ENCODE data around the gene FBXO5. TPM values are rescaled to one million over a fixed set of nuclear protein-coding genes. Genes with fewer than 3 reads are reported as not detected.

FBXO5 gene
- total and polyA plus RNA-seq, 9 of the 15 experiments (the other 6 are each of a cell fraction or from before 2014, with no cell fraction given), result 17.8 to 89.3 (median 62.9) TPM

DNA sequence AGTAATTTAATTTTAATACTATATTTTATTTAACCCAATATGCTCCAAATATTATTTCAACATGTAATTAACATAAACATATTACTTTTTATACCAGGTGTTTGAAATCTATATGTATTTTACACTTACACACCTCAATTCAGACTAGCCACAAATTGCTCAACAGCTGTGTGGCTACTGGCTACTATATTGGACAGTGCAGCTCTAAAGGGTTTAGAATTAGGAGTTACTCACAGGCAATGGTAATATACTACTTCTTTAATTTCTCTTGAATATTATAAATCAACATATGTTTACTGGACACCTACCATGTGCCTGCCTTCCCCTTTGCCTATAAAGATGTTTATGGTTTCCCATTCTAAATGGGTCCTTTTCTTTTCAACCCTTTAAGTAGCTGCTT, 17.4 kb upstream of the FBXO5 start:
- intact Hi-C loops (cut with micrococcal nuclease), result loop anchor here (5.0 kb wide), 1 partner anchor 1608 kb away; the partner anchor contains the start of gene ZBTB2
- TF ChIP-seq RBFOX2 (IDR thresholded peaks at IDR 0.05; ENCODE audit: low read depth, low read length) (peak; percentile 70), SETDB1 (IDR thresholded peaks at IDR 0.05; ENCODE audit: low read length) (no peak), POLR2G (IDR thresholded peaks at IDR 0.05; ENCODE audit: low read depth, low read length) (0 out of 2 replicates have a peak, but pooled peaks have one; percentile 33), EWSR1 (IDR thresholded peaks at IDR 0.05; ENCODE audit: borderline replicate concordance, low read depth, partially characterized antibody) (no peak), BRCA1 (IDR thresholded peaks at IDR 0.05) (no peak), BRCA1 (CRISPR knock-in tag; IDR thresholded peaks at IDR 0.05) (no peak), SMAD2 (IDR thresholded peaks at IDR 0.05; ENCODE audit: low read depth, low read length) (no peak)
- TF ChIP-seq, protein P1, sequence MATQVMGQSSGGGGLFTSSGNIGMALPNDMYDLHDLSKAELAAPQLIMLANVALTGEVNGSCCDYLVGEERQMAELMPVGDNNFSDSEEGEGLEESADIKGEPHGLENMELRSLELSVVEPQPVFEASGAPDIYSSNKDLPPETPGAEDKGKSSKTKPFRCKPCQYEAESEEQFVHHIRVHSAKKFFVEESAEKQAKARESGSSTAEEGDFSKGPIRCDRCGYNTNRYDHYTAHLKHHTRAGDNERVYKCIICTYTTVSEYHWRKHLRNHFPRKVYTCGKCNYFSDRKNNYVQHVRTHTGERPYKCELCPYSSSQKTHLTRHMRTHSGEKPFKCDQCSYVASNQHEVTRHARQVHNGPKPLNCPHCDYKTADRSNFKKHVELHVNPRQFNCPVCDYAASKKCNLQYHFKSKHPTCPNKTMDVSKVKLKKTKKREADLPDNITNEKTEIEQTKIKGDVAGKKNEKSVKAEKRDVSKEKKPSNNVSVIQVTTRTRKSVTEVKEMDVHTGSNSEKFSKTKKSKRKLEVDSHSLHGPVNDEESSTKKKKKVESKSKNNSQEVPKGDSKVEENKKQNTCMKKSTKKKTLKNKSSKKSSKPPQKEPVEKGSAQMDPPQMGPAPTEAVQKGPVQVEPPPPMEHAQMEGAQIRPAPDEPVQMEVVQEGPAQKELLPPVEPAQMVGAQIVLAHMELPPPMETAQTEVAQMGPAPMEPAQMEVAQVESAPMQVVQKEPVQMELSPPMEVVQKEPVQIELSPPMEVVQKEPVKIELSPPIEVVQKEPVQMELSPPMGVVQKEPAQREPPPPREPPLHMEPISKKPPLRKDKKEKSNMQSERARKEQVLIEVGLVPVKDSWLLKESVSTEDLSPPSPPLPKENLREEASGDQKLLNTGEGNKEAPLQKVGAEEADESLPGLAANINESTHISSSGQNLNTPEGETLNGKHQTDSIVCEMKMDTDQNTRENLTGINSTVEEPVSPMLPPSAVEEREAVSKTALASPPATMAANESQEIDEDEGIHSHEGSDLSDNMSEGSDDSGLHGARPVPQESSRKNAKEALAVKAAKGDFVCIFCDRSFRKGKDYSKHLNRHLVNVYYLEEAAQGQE (IDR thresholded peaks at IDR 0.05; ENCODE audit: borderline replicate concordance), result no peak
- TF ChIP-seq, protein P1 (CRISPR knock-in tag; IDR thresholded peaks at IDR 0.05; ENCODE audit: low read depth), result no peak
- TF ChIP-seq, protein P2, sequence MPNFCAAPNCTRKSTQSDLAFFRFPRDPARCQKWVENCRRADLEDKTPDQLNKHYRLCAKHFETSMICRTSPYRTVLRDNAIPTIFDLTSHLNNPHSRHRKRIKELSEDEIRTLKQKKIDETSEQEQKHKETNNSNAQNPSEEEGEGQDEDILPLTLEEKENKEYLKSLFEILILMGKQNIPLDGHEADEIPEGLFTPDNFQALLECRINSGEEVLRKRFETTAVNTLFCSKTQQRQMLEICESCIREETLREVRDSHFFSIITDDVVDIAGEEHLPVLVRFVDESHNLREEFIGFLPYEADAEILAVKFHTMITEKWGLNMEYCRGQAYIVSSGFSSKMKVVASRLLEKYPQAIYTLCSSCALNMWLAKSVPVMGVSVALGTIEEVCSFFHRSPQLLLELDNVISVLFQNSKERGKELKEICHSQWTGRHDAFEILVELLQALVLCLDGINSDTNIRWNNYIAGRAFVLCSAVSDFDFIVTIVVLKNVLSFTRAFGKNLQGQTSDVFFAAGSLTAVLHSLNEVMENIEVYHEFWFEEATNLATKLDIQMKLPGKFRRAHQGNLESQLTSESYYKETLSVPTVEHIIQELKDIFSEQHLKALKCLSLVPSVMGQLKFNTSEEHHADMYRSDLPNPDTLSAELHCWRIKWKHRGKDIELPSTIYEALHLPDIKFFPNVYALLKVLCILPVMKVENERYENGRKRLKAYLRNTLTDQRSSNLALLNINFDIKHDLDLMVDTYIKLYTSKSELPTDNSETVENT (CRISPR knock-in tag; IDR thresholded peaks at IDR 0.05), result no peak

More for the DNA sequence above, 17.4 kb upstream of the FBXO5 start:
- peak overlapping the region; percentile 25; the same call in 1 of the 3 replicates for H3K27ac ChIP-seq (ENCODE audit: extremely low read depth, low read depth, low read length)
- FAIRE-seq (no peak), ATAC-seq (no peak), DNase-seq (ENCODE audit: extremely low read depth in 1 of 4, low spot score in 3 of 4) (no peak)
- no peaks in the 10 kb centered on the region; a peak in 1 of 5 replicates for H3K27me3 ChIP-seq (ENCODE audit: control insufficient read depth in 2 of 2, insufficient read depth in 2 of 2, low read length in 2 of 2)
- H3K9me3 ChIP-seq (replicated peaks; ENCODE audit: control insufficient read depth, insufficient read depth, low read depth, low read length), result peaks cover 6% of the 10 kb centered on the region
- peak overlapping the region; percentile 89; the same call in 1 of the 2 replicates for H3K4me3 ChIP-seq
- H4K20me1 ChIP-seq (replicated peaks; ENCODE audit: control insufficient read depth, insufficient read depth, low read length), result no peaks in the 10 kb centered on the region
- H3K9ac ChIP-seq (ENCODE audit: insufficient read depth in 1 of 2, low read depth in 2 of 2, low read length in 2 of 2), result peak overlapping the region in 1 of 2 experiments; percentile 19; a peak in 1 of 4 replicates
- CTCF ChIA-PET (ENCODE audit: low intra/inter-chr PET ratio), result no interaction called here
- POLR2A ChIA-PET, result interaction anchor here (0.6 to 3.5 kb wide), 4 partner anchors 9 to 223 kb away, joined by 3 to 37 read pairs (median 3); partner anchors contain the start of gene FBXO5
- no peaks in the 10 kb centered on the region for H3K9me1 ChIP-seq (ENCODE audit: control insufficient read depth, insufficient read depth, low read length)
- peaks cover 60% of the 10 kb centered on the region for H3K36me3 ChIP-seq (ENCODE audit: control insufficient read depth, insufficient read depth, low read length)
- no TSS peak for BruUV-seq (replicated peaks)
- H3K79me2 ChIP-seq (ENCODE audit: control insufficient read depth, insufficient read depth, low read length), result peaks cover 94% of the 10 kb centered on the region
- H3K4me1 ChIP-seq (replicated peaks in 1 of 2; ENCODE audit: control insufficient read depth in 2 of 2, insufficient read depth in 2 of 2, low read length in 2 of 2), result peaks cover 0 to 3% of the 10 kb centered on the region in 2 experiments; a peak in 2 of 5 replicates
- no peak overlapping the region for H2AFZ ChIP-seq (ENCODE audit: low read depth, low read length)
- in situ Hi-C loops (cut with MboI), result no loop called here
- H3K4me2 ChIP-seq (ENCODE audit: insufficient read depth, low read length), result peak overlapping the region; percentile 98
